GM12878 (cell line): ENCODE data around the gene S100A4.

ENCODE experiments used
- CHD2 ChIP-seq: IDR thresholded peaks from 2 replicates; pipeline ENCODE4 v1.6.1; 2011; ENCODE audit warnings: low read depth, low read length, improper control_type of control experiment, borderline replicate concordance
- TF ChIP-seq, protein P1 (sequence below), 3 experiments: IDR thresholded peaks in 2 of 3; conservative IDR thresholded peaks in 1 of 3; 2 replicates each; pipeline ENCODE4 v1.5.1; 2011; ENCODE audit warnings: low read depth in 3 of 3, low read length in 3 of 3, mild to moderate bottlenecking in 3 of 3, control low read depth in 2 of 3, moderate library complexity in 2 of 3, inconsistent platforms in 1 of 3, mixed read lengths in 1 of 3; ENCODE audit not compliant: control insufficient read depth in 2 of 3, insufficient read depth in 1 of 3; ENCODE audit errors: extremely low read depth in 1 of 3

DNA sequence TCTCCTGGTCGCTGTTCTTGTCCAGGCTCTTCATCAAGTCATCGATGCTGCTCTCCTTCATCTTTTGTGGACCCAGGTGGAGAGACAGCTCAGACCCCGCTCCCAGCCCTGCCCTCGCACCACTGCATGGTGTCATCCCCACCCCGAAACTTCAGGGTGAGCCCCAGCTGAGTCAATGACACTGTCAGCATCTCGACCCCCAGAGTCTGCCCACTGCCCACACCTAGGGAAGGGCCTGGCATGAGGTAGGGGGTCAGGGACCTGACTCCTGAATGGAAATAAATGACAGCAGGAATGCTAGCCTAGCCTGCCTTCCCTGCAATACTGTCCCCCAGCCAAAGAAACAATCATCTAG, 8.3 kb downstream of the S100A4 start:
- TF ChIP-seq, protein P1, sequence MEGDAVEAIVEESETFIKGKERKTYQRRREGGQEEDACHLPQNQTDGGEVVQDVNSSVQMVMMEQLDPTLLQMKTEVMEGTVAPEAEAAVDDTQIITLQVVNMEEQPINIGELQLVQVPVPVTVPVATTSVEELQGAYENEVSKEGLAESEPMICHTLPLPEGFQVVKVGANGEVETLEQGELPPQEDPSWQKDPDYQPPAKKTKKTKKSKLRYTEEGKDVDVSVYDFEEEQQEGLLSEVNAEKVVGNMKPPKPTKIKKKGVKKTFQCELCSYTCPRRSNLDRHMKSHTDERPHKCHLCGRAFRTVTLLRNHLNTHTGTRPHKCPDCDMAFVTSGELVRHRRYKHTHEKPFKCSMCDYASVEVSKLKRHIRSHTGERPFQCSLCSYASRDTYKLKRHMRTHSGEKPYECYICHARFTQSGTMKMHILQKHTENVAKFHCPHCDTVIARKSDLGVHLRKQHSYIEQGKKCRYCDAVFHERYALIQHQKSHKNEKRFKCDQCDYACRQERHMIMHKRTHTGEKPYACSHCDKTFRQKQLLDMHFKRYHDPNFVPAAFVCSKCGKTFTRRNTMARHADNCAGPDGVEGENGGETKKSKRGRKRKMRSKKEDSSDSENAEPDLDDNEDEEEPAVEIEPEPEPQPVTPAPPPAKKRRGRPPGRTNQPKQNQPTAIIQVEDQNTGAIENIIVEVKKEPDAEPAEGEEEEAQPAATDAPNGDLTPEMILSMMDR (IDR thresholded peaks at IDR 0.05 in 2 of 3, conservative IDR thresholded peaks at IDR 0.05 in 1 of 3; ENCODE audit: control insufficient read depth in 2 of 3, extremely low read depth in 1 of 3, insufficient read depth in 1 of 3, low read depth in 3 of 3, low read length in 3 of 3) = no peak
- TF ChIP-seq CHD2 = no peak
